Stimulated activated effector memory CD8-positive, alpha-beta T cell treated with anti-CD3 and anti-CD28 coated beads, Interleukin-12 subunit alpha, Interleukin-12 subunit beta, amount 100 ng/mL, for 72 hours (primary cell): ENCODE measurements around the gene UVRAG.

ENCODE experiments used
- ATAC-seq: fragments of 150-1000 bp; cut with Tn5 transposase; 2 replicates; pipeline ENCODE4 v1.10.0; 2021
- DNase-seq, 2 donors: peaks; one replicate each; pipeline ENCODE4 v3.0.0; 2021 to 2022; ENCODE audit warnings: low spot score in 2 of 2
- H3K27ac Mint-ChIP-seq: one replicate; pipeline ENCODE4 v1.8.0; 2022; ENCODE audit warnings: mild to moderate bottlenecking, mixed read lengths
- H3K36me3 Mint-ChIP-seq: one replicate; pipeline ENCODE4 v1.8.0; 2022; ENCODE audit warnings: mild to moderate bottlenecking, mixed read lengths
- H3K4me1 Mint-ChIP-seq: one replicate; pipeline ENCODE4 v1.8.0; 2022; ENCODE audit warnings: mixed read lengths
- H3K4me3 Mint-ChIP-seq: one replicate; pipeline ENCODE4 v1.8.0; 2022; ENCODE audit warnings: mild to moderate bottlenecking, mixed read lengths
- H3K9me3 Mint-ChIP-seq: one replicate; pipeline ENCODE4 v1.8.0; 2022; ENCODE audit warnings: mixed read lengths

Gene UVRAG

DNA sequence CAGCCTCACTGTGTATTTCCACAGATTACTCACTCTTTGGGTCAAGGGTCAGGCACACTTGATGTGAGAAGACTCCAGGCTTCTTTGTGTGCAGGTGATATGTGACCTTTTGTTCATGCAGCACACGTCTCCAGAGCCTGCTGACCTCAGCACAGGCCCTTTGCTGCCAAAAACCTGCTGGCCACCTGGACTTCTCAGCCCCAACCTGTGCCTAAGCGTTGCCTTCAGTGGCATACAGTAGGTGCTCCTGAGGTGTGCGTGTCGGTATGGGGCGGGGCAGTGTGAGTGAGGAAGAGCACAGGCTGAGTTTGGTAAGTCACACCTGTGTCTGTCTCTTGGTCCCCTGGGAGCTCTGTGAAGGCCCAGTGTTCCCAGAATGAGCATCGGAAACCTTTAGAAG, 333.2 kb downstream of the UVRAG start:
- Mint-ChIP-seq H3K4me1 (peaks cover 21% of the 10 kb centered on the region), H3K27ac (no peak overlapping the region), H3K9me3 (no peaks in the 10 kb centered on the region), H3K36me3 (no peaks in the 10 kb centered on the region), H3K4me3 (no peak overlapping the region)
- ATAC-seq: no peak
- no peak for DNase-seq

DNA sequence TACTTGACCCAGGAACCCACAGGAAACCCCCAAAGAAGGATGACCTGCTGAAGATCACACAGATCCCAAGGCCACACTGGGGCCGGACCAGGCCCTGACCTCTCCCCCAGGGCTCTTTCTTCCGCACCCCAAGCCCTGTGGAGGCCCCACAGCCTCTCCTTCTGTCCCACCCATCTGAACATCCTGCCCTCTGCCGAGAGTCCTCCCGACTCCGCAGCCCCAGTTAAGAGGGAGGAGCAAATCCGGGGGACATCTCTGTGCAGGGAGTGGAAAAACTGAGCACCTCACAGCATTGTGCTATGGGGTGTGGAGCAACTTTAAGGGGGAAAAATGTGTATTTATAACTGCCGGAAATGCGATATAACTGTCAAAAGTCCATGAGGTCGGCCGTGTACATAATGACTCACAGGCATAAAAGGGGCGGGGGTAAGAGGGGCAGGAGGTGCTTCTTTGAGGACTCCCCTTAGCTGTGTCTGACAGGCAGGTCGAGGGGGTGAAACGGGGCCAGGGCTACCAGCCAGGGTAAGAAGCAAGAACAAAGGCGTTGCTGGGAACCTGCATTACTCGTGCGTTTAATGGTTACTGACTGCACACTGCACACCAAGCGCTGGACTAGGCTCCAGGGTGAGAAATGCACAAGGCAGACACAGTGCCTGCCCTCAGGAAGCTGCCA, 334.1 kb downstream of the UVRAG start:
- H3K36me3 Mint-ChIP-seq: no peaks in the 10 kb centered on the region
- no peaks in the 10 kb centered on the region for H3K9me3 Mint-ChIP-seq
- ATAC-seq (no peak), DNase-seq (no peak)
- no peak overlapping the region for H3K4me3 Mint-ChIP-seq
- peaks cover 29% of the 10 kb centered on the region for H3K4me1 Mint-ChIP-seq
- no peak overlapping the region for H3K27ac Mint-ChIP-seq

DNA sequence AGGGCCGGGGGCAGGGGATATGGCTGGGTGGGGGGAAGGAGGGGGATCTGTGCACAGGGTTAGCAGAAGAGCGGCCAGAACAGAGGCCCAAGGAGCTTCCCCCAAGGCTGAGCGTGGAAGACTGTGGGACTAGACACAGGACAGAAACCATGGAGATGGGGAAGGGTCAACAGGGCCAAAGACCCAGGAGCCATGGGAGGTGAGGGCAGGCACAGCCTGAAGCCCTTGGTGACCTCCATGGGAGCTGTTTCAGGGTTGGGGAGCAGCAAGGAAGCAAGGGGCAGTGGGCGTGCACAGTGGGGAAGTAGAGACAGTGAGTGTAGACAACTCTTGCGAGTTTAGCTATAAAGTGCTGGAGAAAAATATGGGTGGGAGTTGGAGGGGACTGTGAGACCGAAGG, 334.7 kb downstream of the UVRAG start:
- Mint-ChIP-seq H3K4me3 (no peak overlapping the region), H3K36me3 (no peaks in the 10 kb centered on the region), H3K27ac (peak overlapping the region; percentile 2), H3K4me1 (peaks cover 34% of the 10 kb centered on the region), H3K9me3 (no peaks in the 10 kb centered on the region)
- no peak for ATAC-seq
- no peak for DNase-seq

DNA sequence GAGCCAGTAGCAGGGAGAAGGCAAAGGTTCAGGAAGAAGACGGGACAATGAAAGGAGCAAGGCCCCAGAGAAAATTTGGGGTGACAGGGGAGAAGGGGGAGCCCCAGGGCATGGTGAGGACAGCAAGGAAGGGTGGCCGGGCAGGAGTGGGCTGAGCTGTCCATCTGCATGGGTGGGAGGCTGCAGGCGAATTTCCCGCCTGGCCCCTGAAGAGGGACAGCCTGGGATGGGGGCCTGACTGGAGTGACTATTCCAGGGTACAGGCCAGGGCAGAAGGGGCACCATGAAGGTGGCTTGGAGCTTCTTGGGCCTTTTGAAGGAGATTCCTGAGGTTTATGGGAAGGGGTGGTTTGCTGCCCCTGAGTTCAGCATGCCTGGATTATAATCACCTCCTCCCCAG, 335.1 kb downstream of the UVRAG start:
- Mint-ChIP-seq H3K27ac (peak overlapping the region; percentile 2), H3K36me3 (no peaks in the 10 kb centered on the region)

DNA sequence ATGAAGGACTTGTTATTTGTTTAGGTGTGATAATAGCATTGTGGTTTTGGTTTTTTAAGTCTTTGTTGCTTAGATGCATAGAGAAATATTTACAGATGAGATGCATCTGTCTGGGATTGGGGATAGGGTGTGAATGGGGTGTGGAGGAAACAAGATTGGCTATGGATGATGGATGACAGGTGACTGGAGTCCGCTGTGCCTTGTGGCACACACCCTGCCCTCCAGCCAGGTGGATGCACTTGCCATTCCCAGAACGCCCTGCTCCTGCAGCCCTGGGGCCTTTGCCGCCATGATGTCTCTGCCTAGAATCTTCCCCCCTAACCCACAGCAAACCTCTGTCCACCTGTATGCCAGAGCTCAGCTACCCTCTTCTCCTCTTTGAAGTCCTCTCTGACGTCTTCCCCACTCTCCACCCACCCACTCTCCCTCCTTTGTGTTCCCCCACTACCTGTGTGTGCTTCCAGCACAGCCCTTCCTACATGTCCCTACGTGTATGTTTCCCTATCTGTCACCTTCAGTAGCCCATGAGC, 336.6 kb downstream of the UVRAG start:
- Mint-ChIP-seq H3K4me1 (peaks cover 34% of the 10 kb centered on the region), H3K4me3 (peak overlapping the region; percentile 75), H3K9me3 (no peaks in the 10 kb centered on the region), H3K36me3 (no peaks in the 10 kb centered on the region), H3K27ac (peak overlapping the region; percentile 88)
- ATAC-seq: peak; percentile 4
- DNase-seq: no peak

More for the DNA sequence above, 335.1 kb downstream of the UVRAG start:
- ATAC-seq (no peak), DNase-seq (no peak)
- Mint-ChIP-seq H3K4me3 (no peak overlapping the region), H3K4me1 (peaks cover 34% of the 10 kb centered on the region), H3K9me3 (no peaks in the 10 kb centered on the region)

DNA sequence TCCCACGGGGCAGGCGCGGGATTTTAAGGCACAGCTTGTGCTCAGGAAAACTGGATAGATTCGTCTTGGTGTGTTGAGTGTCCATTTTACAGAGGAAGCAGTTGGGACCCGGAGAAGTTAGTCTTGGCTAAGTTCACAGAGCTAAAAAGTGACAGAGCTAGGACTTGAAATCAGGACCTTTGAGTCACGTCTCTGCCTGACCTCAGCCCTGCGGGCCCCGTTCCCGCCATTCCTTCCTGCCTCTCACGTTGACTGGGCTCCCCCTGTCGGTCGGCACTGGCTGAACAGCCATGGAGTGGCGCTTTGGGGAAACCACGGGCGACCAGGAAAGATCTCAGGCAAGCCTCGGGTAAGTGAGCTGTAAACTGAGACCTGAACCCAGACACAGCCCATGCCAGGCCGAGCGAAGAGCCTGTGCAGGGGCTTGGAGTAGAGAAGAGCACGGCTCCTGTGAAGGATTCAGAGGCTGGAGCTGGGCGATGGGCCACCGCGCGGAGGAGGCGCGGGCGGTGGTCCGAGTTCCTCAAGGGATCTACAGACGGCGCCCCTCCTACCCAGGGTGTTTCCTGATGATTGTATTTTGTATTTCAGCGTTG, 337.2 kb downstream of the UVRAG start:
- no peaks in the 10 kb centered on the region for H3K9me3 Mint-ChIP-seq
- H3K36me3 Mint-ChIP-seq: no peaks in the 10 kb centered on the region
- H3K4me3 Mint-ChIP-seq: peak overlapping the region; percentile 75
- H3K27ac Mint-ChIP-seq: peak overlapping the region; percentile 88
- ATAC-seq: peak; percentile 96
- H3K4me1 Mint-ChIP-seq: peaks cover 34% of the 10 kb centered on the region
- DNase-seq: peak; percentile 86 to 93

DNA sequence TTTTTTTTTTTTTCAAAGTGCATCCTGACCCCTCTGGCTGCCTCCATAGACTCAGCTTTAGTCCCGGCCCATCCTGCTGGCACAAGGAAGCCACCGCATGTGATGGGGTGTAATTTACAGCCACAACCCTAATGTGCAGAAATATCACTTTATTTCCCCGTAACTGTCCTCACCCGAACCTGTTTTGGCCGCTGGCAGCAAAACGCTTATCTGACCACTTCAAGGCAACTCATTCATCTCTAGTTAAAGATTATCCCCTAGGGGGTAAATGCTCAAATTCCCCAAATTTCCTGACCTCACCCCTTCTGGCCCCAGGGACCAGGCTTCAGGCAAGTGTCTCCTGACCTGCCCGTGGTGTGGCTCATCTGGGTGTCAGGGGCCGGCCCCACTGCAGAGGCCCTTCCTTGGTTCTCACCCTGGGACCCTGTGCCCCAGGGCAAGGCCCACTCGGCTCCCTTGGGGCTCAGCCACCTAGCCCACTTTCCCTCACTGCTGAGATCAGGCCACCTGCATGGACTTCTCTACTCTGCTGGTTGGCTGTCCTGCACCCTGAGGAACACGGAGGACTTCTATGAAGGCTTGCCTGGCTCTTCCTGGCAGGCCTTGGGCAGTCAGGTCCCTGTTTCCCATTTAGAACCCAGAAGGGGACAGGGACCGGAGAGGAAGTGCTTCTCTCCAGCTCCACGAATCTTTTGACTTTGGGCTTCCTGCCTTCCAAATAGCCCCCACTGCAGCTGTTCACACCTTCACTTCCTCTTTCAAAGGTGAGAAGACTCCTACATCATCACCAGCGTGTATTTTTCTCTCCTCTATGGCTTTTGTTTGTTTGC, 337.9 kb downstream of the UVRAG start:
- Mint-ChIP-seq H3K27ac (peak overlapping the region; percentile 88), H3K4me1 (peaks cover 34% of the 10 kb centered on the region), H3K9me3 (no peaks in the 10 kb centered on the region), H3K36me3 (no peaks in the 10 kb centered on the region), H3K4me3 (peak overlapping the region; percentile 75)
- DNase-seq (peak in 1 of 2 donors; percentile 51), ATAC-seq (peak; percentile 25)

DNA sequence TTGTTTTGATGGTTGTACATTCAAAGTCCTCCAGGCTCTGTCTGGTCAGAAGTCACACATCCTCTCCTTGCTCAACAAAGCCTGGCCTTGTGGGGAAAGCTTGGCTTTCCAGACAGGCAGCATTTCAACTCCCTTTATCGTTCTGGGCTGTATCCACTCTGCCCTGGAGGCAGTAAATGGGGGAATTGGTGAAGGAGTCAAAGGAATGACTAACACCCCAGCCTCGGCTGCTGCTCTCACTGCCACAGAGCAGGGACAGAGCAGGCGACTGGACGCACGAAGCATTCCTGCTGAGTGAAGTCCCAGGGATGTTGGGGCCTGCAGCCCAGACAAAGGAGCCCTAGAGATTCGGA, 338.5 kb downstream of the UVRAG start:
- Mint-ChIP-seq H3K27ac (peak overlapping the region; percentile 88), H3K4me1 (peaks cover 34% of the 10 kb centered on the region), H3K36me3 (no peaks in the 10 kb centered on the region), H3K9me3 (no peaks in the 10 kb centered on the region), H3K4me3 (peak overlapping the region; percentile 75)
- no peak for ATAC-seq
- DNase-seq: no peak

DNA sequence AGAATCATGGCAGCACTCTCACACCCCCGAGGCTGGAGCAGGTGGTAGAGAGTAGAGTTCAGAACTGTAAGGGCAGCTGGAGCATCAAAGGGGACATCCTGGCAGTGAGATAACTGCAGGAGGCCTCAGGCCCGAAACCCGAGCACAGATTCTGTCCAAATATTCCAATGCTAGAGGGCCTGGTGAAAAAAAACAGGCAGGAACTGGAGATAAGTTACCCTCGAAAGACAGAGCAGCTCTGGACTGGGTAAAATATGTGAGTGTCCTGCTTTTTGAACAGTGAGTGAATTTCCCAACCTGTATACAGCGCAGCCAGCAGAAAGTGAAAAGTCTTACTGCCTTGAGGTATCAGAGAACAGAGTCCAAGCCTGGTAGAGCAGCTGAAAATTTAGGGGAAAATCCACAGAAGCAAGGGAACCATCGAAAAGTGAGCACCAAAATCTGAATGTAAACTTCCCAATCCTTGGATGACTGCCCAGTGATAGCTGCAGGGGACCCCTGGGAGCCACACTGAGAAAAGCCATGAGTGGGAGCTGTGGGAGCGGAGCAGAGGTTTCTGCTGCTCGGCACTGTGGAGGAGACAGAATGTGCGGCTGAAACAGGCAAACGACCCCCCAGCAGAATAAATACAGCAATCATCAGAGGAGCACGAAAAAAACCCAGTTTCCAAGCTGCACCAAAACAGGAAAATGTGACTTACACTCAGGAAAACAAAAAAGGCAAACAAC, 340.7 kb downstream of the UVRAG start:
- ATAC-seq: no peak
- no peak for DNase-seq
- no peaks in the 10 kb centered on the region for H3K9me3 Mint-ChIP-seq
- peaks cover 34% of the 10 kb centered on the region for H3K4me1 Mint-ChIP-seq
- no peak overlapping the region for H3K4me3 Mint-ChIP-seq
- no peak overlapping the region for H3K27ac Mint-ChIP-seq
- no peaks in the 10 kb centered on the region for H3K36me3 Mint-ChIP-seq

DNA sequence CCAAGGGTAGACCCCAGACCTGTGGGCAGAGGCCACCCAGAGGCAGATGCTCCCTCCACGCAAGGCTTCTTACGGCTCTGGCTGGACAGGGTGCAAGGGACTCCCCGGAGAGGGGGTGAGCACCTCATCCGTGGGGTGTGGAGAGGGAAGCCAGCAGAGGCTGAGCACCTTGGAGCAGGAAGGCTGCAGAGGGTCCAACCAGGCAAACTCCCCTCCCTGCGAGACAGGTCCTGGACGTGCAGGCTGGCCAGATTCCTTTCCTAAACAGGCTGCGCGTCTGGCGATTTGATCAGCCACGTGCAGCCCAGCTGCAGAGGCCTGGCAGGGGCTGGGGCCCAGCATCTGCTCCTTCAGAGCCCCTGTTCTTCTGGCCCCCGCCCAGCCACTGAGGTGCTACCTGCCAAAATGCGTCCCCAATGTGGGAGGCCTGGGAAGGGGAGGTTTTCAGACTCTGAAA, 342.0 kb downstream of the UVRAG start:
- H3K9me3 Mint-ChIP-seq: no peaks in the 10 kb centered on the region
- no peaks in the 10 kb centered on the region for H3K36me3 Mint-ChIP-seq
- DNase-seq (no peak), ATAC-seq (no peak)
- peaks cover 26% of the 10 kb centered on the region for H3K4me1 Mint-ChIP-seq
- H3K27ac Mint-ChIP-seq: no peak overlapping the region
- H3K4me3 Mint-ChIP-seq: no peak overlapping the region

DNA sequence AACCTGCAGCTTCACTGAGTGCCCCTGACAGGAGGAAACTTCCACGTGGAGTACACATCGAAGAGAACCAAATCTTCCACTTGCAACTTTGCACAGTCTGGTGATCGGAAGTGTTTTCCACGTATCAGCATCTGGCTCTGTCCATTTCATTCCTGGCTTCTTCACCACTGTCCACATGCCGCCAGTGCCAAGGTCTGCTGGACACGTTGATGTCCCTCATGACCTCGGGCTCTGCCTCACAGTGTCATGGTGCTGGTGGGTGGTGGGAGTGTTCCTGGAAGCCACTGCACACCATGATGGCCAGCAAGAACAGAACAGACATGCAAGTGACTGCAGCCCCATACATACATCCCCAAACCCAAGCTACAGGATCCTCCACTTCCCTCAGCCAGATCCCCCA, 342.9 kb downstream of the UVRAG start:
- no peak overlapping the region for H3K27ac Mint-ChIP-seq
- peaks cover 22% of the 10 kb centered on the region for H3K4me1 Mint-ChIP-seq
- DNase-seq (no peak), ATAC-seq (no peak)
- H3K36me3 Mint-ChIP-seq: no peaks in the 10 kb centered on the region
- H3K9me3 Mint-ChIP-seq: no peaks in the 10 kb centered on the region
- H3K4me3 Mint-ChIP-seq: no peak overlapping the region

DNA sequence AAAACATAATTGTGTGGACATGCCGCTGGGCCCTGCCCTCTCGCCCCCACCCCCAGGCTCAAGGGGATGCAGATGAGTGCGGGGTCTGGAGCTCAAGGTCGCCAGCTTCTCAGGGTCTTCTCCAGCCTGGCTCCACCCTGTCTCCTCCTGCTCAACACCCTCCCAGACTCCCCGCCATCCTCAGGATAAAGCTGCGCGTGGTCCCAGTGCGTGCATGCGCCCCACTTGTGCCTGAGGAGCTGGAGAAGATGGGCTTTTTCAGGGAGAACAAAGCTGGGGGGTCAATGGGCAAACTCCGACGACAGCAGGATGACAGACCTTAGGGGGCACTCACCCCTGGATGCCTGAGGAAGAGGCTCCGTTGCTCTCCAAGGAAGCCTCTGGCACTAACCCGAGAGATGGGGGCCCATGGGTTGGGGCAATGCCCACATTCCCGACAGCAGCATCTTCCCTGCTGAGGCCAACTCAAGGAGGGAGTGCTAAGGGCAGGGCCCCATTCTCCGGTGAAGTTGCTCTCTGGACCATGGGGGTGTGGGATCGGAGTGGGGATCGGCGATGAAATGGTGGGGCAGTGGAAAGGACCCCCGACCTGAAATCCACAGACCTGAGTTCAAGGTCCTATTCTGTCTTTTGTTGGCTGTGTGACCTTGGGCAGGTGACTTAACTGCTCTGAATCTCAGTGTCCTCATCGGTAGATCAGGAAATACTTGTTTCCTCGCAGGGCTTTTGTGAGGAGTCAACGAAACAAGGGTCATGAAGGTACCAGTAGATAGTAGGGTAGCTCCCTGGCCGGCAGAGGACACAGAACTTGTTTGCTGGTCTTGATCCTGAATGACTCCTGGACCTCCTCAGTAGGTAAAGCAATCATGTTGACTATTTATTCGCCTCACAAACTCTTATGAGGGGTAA, 343.6 kb downstream of the UVRAG start:
- no peaks in the 10 kb centered on the region for H3K9me3 Mint-ChIP-seq
- peaks cover 14% of the 10 kb centered on the region for H3K4me1 Mint-ChIP-seq
- no peak overlapping the region for H3K27ac Mint-ChIP-seq
- no peak overlapping the region for H3K4me3 Mint-ChIP-seq
- no peak for ATAC-seq
- no peaks in the 10 kb centered on the region for H3K36me3 Mint-ChIP-seq
- no peak for DNase-seq

DNA sequence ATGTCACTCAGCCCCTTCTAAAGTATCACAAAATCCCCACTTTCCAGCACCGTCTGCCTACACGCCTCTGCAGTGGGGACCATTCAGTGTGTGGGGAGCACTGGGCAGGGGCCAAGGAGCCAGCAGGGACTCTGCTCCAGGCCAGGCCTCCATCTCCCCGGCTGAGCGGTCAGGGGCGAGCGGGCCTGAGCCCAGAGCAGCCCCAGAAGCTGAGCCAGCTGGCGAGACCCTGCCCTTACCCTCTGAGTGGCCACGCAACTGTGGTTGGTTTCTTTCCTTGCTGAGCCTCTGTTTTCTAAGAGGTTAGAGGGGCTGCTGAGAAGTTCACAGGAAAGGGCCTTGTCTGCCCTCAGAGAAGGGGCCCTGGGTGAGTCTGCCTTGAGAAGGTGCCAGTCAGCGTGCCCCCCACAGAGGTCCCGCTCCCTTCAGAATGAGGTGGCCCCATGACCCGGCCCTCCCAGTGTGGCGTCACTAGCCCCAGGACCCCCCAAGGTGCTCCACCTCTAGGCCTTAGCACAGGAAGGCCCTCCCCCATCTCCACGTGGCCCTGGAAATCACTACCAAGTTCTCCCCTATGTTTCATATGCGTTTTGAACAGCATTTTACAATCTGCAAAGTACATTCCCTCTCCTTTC, 344.4 kb downstream of the UVRAG start:
- Mint-ChIP-seq H3K36me3 (no peaks in the 10 kb centered on the region), H3K27ac (no peak overlapping the region), H3K4me1 (peaks cover 7% of the 10 kb centered on the region), H3K9me3 (no peaks in the 10 kb centered on the region), H3K4me3 (no peak overlapping the region)
- ATAC-seq (no peak), DNase-seq (no peak)
